ENCODE measurements around the gene MYO18A. TPM values are rescaled to one million over a fixed set of nuclear protein-coding genes. Genes with fewer than 3 reads are reported as not detected.

Gene MYO18A
- total RNA-seq, 3 donors from 2014 or later (not counting 1 experiment from before 2014, with no cell fraction given): 110 to 117 (median 115) TPM

DNA sequence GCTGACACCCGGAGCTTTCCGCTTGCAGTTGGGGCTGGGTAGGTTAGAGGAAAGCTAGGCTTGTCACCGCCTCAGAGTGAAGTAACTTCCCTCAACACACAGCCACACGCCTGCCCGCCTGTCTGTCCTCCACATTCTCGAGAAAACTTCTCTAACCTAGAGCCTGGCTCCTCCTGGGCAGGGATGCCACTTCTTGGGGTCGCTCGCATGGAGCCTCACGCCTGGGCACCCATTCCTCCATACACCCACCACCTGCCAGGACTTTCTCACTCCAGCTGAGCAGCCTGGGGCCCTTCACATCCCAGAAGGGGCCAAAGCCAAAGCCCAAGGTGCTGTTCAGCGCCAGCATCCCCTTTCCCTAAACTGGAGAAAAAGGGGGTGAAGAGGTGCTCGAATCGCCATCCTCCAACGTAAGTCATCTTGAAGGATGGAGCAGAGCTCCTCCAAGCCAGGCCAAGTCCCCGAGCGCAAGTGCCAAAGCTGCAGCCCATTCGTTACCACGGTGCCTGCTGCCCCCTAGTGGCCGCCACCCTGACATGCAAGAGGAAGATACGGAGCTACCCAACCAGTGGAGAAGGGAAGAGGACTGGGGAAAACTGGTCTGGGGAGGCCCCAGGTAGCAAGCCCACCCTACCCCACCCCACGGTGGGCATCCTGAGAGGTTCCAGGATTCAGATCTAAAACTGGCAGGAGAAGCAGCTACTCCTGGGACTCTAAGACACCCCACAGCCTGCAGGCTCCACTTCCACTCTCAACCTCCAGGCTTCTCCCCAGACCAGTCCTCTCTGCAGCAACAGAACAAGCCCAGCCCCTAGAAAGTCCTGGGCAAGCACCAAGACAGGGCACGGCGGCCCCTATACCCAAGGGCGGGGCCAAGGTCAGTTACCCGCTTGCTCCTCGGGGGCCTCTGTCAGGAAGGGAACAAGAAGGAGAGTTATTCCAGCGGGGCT lies 63.1 kb downstream of the MYO18A start:
- Mint-ChIP-seq H3K9me3 (no peaks in the 10 kb centered on the region), H3K36me3 (no peaks in the 10 kb centered on the region), H3K27ac (peak overlapping the region; percentile 41 to 46), H3K4me3 (no peak overlapping the region), H3K4me1 (peaks cover 9 to 12% of the 10 kb centered on the region in 2 donors), H3K27me3 (ENCODE audit: low read depth in 2 of 2) (no peaks in the 10 kb centered on the region)
- 72% methylated on average over 24 of the region's 26 CpGs for WGBS (ENCODE audit: insufficient coverage)
- H3K27me3 ChIP-seq (ENCODE audit: control insufficient read depth, insufficient read depth, low read length): no peaks in the 10 kb centered on the region
- ATAC-seq: peak; percentile 81 to 85 (median 82)
- H3K36me3 ChIP-seq (ENCODE audit: control insufficient read depth, insufficient read depth, low read length): peaks cover 67% of the 10 kb centered on the region
- H3K9me3 ChIP-seq (ENCODE audit: control insufficient read depth, insufficient read depth, low read length): no peaks in the 10 kb centered on the region
- H3K4me3 ChIP-seq (ENCODE audit: low read length): no peak overlapping the region
- no peak overlapping the region for H3K27ac ChIP-seq (ENCODE audit: low read length)
- TF ChIP-seq, protein P1, sequence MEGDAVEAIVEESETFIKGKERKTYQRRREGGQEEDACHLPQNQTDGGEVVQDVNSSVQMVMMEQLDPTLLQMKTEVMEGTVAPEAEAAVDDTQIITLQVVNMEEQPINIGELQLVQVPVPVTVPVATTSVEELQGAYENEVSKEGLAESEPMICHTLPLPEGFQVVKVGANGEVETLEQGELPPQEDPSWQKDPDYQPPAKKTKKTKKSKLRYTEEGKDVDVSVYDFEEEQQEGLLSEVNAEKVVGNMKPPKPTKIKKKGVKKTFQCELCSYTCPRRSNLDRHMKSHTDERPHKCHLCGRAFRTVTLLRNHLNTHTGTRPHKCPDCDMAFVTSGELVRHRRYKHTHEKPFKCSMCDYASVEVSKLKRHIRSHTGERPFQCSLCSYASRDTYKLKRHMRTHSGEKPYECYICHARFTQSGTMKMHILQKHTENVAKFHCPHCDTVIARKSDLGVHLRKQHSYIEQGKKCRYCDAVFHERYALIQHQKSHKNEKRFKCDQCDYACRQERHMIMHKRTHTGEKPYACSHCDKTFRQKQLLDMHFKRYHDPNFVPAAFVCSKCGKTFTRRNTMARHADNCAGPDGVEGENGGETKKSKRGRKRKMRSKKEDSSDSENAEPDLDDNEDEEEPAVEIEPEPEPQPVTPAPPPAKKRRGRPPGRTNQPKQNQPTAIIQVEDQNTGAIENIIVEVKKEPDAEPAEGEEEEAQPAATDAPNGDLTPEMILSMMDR (IDR thresholded peaks at IDR 0.05): peak; percentile 97
- H3K4me1 ChIP-seq (ENCODE audit: control insufficient read depth, insufficient read depth, low read length): peaks cover 6% of the 10 kb centered on the region
- peak; percentile 76 to 87 for DNase-seq
- intact Hi-C loops (cut with micrococcal nuclease): loop anchor here (1.0 to 10.0 kb wide), 3 partner anchors 152 to 352 kb away; partner anchors contain the start of gene PHF12

DNA sequence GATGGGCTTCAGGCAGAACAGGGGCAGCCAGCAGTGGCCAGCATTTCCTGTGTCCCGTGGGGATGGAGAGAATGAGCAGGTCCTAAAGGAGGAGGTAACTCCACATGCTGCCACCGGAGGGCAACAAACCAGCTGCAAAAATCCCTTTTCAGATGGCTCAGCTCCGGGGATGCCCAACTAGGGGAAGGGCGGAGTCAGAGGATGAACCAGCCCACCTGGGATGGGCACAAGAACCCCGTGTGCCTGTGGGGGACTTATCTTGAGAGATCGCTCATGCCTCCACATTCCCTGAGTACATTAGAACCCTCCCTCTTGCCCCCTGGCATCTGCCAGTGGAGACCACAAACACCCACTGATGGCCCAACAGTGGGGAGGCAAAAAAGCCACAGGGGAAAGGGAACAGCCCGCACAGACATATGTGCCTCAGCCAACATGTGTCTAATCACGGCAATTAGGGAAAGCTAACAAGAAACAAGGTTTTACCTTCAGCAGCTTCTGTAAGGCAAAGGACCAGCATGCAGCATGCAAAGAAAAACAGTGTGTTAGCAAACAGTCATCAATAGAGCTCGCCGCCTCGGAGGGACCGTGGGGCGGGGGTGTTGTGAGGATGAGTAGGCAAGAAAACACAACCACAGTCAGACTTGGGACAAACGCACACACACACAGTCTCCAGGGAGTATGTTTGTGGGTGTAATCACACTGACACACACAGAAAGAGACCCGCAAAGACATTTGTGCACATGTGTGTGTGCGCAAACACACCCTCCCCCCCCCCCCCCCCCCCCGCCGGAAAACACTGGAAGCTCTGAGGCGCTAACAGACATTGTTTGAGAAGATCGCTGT lies 64.0 kb downstream of the MYO18A start:
- Mint-ChIP-seq H3K4me3 (no peak overlapping the region), H3K36me3 (no peaks in the 10 kb centered on the region), H3K27ac (peak overlapping the region in 1 of 2 donors; percentile 29), H3K4me1 (peaks cover 9 to 14% of the 10 kb centered on the region in 2 donors), H3K9me3 (no peaks in the 10 kb centered on the region), H3K27me3 (ENCODE audit: low read depth in 2 of 2) (no peaks in the 10 kb centered on the region)
- no peak overlapping the region for H3K27ac ChIP-seq (ENCODE audit: low read length)
- no peaks in the 10 kb centered on the region for H3K9me3 ChIP-seq (ENCODE audit: control insufficient read depth, insufficient read depth, low read length)
- H3K4me3 ChIP-seq (ENCODE audit: low read length): no peak overlapping the region
- H3K4me1 ChIP-seq (ENCODE audit: control insufficient read depth, insufficient read depth, low read length): peaks cover 6% of the 10 kb centered on the region
- WGBS (ENCODE audit: insufficient coverage): 60% methylated on average over 13 of the region's 20 CpGs
- H3K27me3 ChIP-seq (ENCODE audit: control insufficient read depth, insufficient read depth, low read length): no peaks in the 10 kb centered on the region
- peak in 2 of 3 donors; percentile 50 to 51 for ATAC-seq
- H3K36me3 ChIP-seq (ENCODE audit: control insufficient read depth, insufficient read depth, low read length): peaks cover 64% of the 10 kb centered on the region
- TF ChIP-seq, protein P1 (IDR thresholded peaks at IDR 0.05): peak; percentile 26
- intact Hi-C loops (cut with micrococcal nuclease): loop anchor here (5.0 to 10.0 kb wide), 2 partner anchors 164 to 351 kb away; partner anchors contain the start of gene PHF12
- DNase-seq: peak in 1 of 2 donors; percentile 67

DNA sequence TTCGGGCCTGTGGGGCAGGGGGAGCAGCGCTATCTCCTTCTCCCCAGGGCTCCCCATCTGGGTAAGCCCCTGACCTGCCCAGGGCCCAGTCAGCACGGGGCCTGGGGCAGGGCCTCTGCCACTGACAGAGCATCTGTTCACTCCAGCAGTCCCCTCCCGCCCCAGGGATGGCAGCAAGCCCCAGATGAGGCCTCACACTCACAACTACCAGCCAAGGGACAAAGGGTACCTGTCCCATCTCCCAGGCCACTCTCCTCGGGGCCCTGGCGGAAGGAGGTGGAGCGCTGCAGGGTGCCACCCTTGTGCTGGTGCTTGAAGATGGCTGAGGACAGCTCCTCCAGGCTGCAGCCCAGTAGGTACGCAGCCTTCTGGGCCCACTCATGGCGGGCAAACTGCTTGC lies 64.8 kb downstream of the MYO18A start:
- TF ChIP-seq, protein P1 (IDR thresholded peaks at IDR 0.05): no peak
- WGBS (ENCODE audit: insufficient coverage): 94% methylated on average over 9 of the region's 9 CpGs
- Mint-ChIP-seq H3K9me3 (no peaks in the 10 kb centered on the region), H3K36me3 (no peaks in the 10 kb centered on the region), H3K4me3 (no peak overlapping the region), H3K4me1 (peaks cover 9 to 15% of the 10 kb centered on the region in 2 donors), H3K27me3 (ENCODE audit: low read depth in 2 of 2) (no peaks in the 10 kb centered on the region), H3K27ac (no peak overlapping the region)
- Histone ChIP-seq H3K27ac (ENCODE audit: low read length) (no peak overlapping the region), H3K36me3 (ENCODE audit: control insufficient read depth, insufficient read depth, low read length) (peaks cover 64% of the 10 kb centered on the region), H3K27me3 (ENCODE audit: control insufficient read depth, insufficient read depth, low read length) (no peaks in the 10 kb centered on the region), H3K4me1 (ENCODE audit: control insufficient read depth, insufficient read depth, low read length) (peaks cover 6% of the 10 kb centered on the region), H3K9me3 (ENCODE audit: control insufficient read depth, insufficient read depth, low read length) (no peaks in the 10 kb centered on the region), H3K4me3 (ENCODE audit: low read length) (no peak overlapping the region)
- no peak for ATAC-seq
- intact Hi-C loops (cut with micrococcal nuclease): loop anchor here (5.0 to 10.0 kb wide), 2 partner anchors 163 to 351 kb away; partner anchors contain the start of gene PHF12
- DNase-seq: no peak

Data from natural killer cell (primary cell).